HepG2 (cell line): ENCODE data around the gene CDK6. TPM values are rescaled to one million over a fixed set of nuclear protein-coding genes. Genes with fewer than 3 reads are reported as not detected.

Experiments
- CREM ChIP-seq, 2 experiments: sonication (generic) in 1 of 2; formaldehyde crosslinking in 1 of 2; IDR thresholded peaks; 2 replicates each; pipeline versions ENCODE4 v1.4.0 to v1.6.1; 2016 to 2020; ENCODE audit warnings: antibody characterized with exemption in 1 of 2, mild to moderate bottlenecking in 1 of 2, missing genetic modification reagents in 1 of 2
- HES4 ChIP-seq: sonication (generic); formaldehyde crosslinking; IDR thresholded peaks from 2 replicates; pipeline ENCODE4 v1.9.0; 2021; ENCODE audit warnings: mild to moderate bottlenecking, missing genetic modification reagents, borderline replicate concordance
- HIC2 ChIP-seq: sonication (generic); formaldehyde crosslinking; IDR thresholded peaks from 2 replicates; pipeline ENCODE4 v1.9.0; 2022; ENCODE audit warnings: low read depth, missing genetic modification reagents
- KAT8 ChIP-seq: IDR thresholded peaks from 2 replicates; pipeline ENCODE4 v1.6.1; 2016; ENCODE audit warnings: missing genetic modification reagents, missing compliant biosample characterization
- MEF2D ChIP-seq: sonication (generic); formaldehyde crosslinking; IDR thresholded peaks from 2 replicates; pipeline ENCODE4 v1.5.1; 2020; ENCODE audit warnings: mild to moderate bottlenecking, missing genetic modification reagents
- MTA3 ChIP-seq: sonication (generic); formaldehyde crosslinking; IDR thresholded peaks from 2 replicates; pipeline ENCODE4 v1.4.0; 2020; ENCODE audit warnings: missing genetic modification reagents
- NFIC ChIP-seq: IDR thresholded peaks from 2 replicates; pipeline ENCODE4 v1.6.1; 2012; ENCODE audit warnings: mild to moderate bottlenecking, low read length, inconsistent platforms
- NR2F6 ChIP-seq, 2 experiments: IDR thresholded peaks; 2 replicates each; pipeline ENCODE4 v1.6.1; 2016; ENCODE audit warnings: antibody characterized with exemption in 1 of 2, mild to moderate bottlenecking in 1 of 2
- PAX8 ChIP-seq: sonication (generic); formaldehyde crosslinking; IDR thresholded peaks from 2 replicates; pipeline ENCODE4 v1.8.0; 2022; ENCODE audit warnings: mild to moderate bottlenecking, missing genetic modification reagents, borderline replicate concordance
- SIX1 ChIP-seq: sonication (generic); formaldehyde crosslinking; IDR thresholded peaks from 2 replicates; pipeline ENCODE4 v1.4.0; 2020; ENCODE audit warnings: missing genetic modification reagents, borderline replicate concordance
- SP140L ChIP-seq: sonication (generic); formaldehyde crosslinking; IDR thresholded peaks from 2 replicates; pipeline ENCODE4 v1.4.0; 2020; ENCODE audit warnings: missing genetic modification reagents, borderline replicate concordance
- TCF7 ChIP-seq: sonication (generic); IDR thresholded peaks from 2 replicates; pipeline ENCODE4 v1.6.1; 2016; ENCODE audit warnings: antibody characterized with exemption, low read depth
- THAP11 ChIP-seq: IDR thresholded peaks from 2 replicates; pipeline ENCODE4 v1.6.1; 2016; ENCODE audit warnings: missing biosample characterization, missing genetic modification reagents
- TP53 ChIP-seq: sonication (generic); formaldehyde crosslinking; conservative IDR thresholded peaks from 2 replicates; pipeline ENCODE4 v1.4.0; 2020; ENCODE audit warnings: missing genetic modification reagents
- XRCC5 ChIP-seq: fragments of 200-400 bp; formaldehyde crosslinking; optimal IDR thresholded peaks from 2 replicates; pipeline ENCODE3; 2017; ENCODE audit warnings: mild to moderate bottlenecking, low read length
- ZNF232 ChIP-seq: sonication (generic); formaldehyde crosslinking; IDR thresholded peaks from 2 replicates; pipeline ENCODE4 v1.4.0; 2020; ENCODE audit warnings: missing genetic modification reagents, borderline replicate concordance
- ZNF317 ChIP-seq: sonication (generic); formaldehyde crosslinking; IDR thresholded peaks from 2 replicates; pipeline ENCODE4 v1.5.0; 2020; ENCODE audit warnings: mild to moderate bottlenecking, missing genetic modification reagents
- ZNF362 ChIP-seq: sonication (generic); formaldehyde crosslinking; IDR thresholded peaks from 2 replicates; pipeline ENCODE4 v1.4.0; 2020; ENCODE audit warnings: missing genetic modification reagents, mild to moderate bottlenecking, borderline replicate concordance
- ZNF430 ChIP-seq: sonication (generic); formaldehyde crosslinking; IDR thresholded peaks from 2 replicates; pipeline ENCODE4 v1.9.0; 2021; ENCODE audit warnings: mild to moderate bottlenecking, missing genetic modification reagents
- ZNF496 ChIP-seq: sonication (generic); formaldehyde crosslinking; IDR thresholded peaks from 2 replicates; pipeline ENCODE4 v1.8.1; 2023; ENCODE audit warnings: mild to moderate bottlenecking, moderate library complexity, missing genetic modification reagents; ENCODE audit not compliant: insufficient replicate concordance
- ZNF614 ChIP-seq: IDR thresholded peaks from 2 replicates; pipeline ENCODE4 v1.6.1; 2018; ENCODE audit warnings: missing biosample characterization, missing genetic modification reagents, inconsistent platforms, borderline replicate concordance
- ZNF660 ChIP-seq: sonication (generic); formaldehyde crosslinking; IDR thresholded peaks from 2 replicates; pipeline ENCODE4 v1.5.1; 2020; ENCODE audit warnings: mild to moderate bottlenecking, low read depth, missing genetic modification reagents, borderline replicate concordance
- polyA plus RNA-seq, 8 experiments: library from polyadenylated mRNA; depleted of rRNA in 3 of 8; stranded (reverse) in 7 of 8; unstranded in 1 of 8; fragments of >200 nt; fragmentation: Illumina TruSeq in 4 of 8; extraction: Trizol in 4 of 8; gene quantifications; 2 replicates each; pipeline versions ENCODE4 v1.2.1 to v1.2.3, GENCODE V29; 2011 to 2016; ENCODE audit warnings: low read depth in 4 of 8, missing spikeins in 1 of 8, mixed read lengths in 1 of 8; ENCODE audit not compliant: insufficient read depth in 1 of 8
- total RNA-seq, 5 experiments: library from RNA; depleted of rRNA; stranded (reverse); fragments of >200 nt; fragmentation: Illumina TruSeq; extraction: Trizol; gene quantifications; 2 replicates each; pipeline ENCODE4 v1.2.3, GENCODE V29; 2016; ENCODE audit warnings: low read depth in 1 of 5
- TF ChIP-seq, protein P1 (sequence below): IDR thresholded peaks from 2 replicates; pipeline ENCODE4 v1.6.1; 2016; ENCODE audit warnings: low read depth
- TF ChIP-seq, protein P2 (sequence below): IDR thresholded peaks from 2 replicates; pipeline ENCODE4 v1.6.1; 2016
- TF ChIP-seq, protein P3 (sequence below): sonication (generic); IDR thresholded peaks from 2 replicates; pipeline ENCODE4 v1.6.1; 2016; ENCODE audit warnings: low read depth, borderline replicate concordance

Gene CDK6
- total and polyA plus RNA-seq, 2 of the 13 experiments (the other 11 are each of a cell fraction or from before 2014, with no cell fraction given), result 34.6 to 90.8 TPM

DNA sequence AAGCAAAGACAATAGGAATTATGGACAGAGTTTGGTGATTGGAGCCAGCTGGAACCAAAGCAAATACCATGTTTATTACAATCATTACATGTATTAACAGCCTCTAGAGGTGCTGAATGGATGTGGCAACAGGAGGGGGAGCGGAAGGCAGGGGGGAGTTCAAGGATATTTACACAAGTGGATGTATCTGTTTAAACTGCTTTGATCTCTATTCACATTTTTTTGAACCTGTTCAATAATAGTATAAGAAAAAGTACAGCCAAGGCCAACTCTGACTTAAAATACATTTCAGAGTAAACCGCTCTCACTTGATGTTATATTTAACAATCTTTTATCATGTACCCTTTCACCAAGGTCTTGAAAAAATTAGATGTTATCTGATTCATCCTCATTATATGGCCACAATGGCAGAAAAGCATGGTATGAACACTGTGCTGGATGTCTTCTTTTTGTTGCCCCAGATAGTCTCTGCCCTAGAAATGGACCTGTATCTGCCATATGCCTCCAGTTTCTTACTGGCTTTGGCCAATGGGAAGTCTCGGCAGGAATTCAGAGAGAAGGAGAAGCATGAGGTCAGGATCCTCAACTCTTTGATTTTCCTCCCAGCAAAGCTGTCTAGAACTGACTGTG lies 158.0 kb downstream of the CDK6 start (continued):
- TF ChIP-seq, protein P1, sequence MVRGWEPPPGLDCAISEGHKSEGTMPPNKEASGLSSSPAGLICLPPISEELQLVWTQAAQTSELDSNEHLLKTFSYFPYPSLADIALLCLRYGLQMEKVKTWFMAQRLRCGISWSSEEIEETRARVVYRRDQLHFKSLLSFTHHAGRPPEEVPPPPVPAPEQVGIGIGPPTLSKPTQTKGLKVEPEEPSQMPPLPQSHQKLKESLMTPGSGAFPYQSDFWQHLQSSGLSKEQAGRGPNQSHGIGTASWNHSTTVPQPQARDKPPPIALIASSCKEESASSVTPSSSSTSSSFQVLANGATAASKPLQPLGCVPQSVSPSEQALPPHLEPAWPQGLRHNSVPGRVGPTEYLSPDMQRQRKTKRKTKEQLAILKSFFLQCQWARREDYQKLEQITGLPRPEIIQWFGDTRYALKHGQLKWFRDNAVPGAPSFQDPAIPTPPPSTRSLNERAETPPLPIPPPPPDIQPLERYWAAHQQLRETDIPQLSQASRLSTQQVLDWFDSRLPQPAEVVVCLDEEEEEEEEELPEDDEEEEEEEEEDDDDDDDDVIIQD (CRISPR knock-in tag), result peak; percentile 86
- TF ChIP-seq TCF7, result peak; percentile 100
- no peak for TF ChIP-seq ZNF496 (CRISPR knock-in tag)
- peak; percentile 97 for TF ChIP-seq CREM (IDR thresholded peaks at IDR 0.05)
- no peak for TF ChIP-seq CREM (CRISPR knock-in tag; IDR thresholded peaks at IDR 0.05)
- TF ChIP-seq TP53 (CRISPR knock-in tag), result peak; percentile 83; the same call in 1 of the 2 replicates
- TF ChIP-seq NR2F6 (IDR thresholded peaks at IDR 0.05), result peak; percentile 93
- peak; percentile 89 for TF ChIP-seq NR2F6 (CRISPR knock-in tag; IDR thresholded peaks at IDR 0.05)
- TF ChIP-seq, protein P2, sequence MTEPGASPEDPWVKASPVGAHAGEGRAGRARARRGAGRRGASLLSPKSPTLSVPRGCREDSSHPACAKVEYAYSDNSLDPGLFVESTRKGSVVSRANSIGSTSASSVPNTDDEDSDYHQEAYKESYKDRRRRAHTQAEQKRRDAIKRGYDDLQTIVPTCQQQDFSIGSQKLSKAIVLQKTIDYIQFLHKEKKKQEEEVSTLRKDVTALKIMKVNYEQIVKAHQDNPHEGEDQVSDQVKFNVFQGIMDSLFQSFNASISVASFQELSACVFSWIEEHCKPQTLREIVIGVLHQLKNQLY, result 0 out of 2 replicates have a peak, but pooled peaks have one; percentile 58
- no peak for TF ChIP-seq HES4
- TF ChIP-seq ZNF232 (CRISPR knock-in tag), result peak; percentile 72; the same call in 1 of the 2 replicates
- no peak for TF ChIP-seq HIC2 (CRISPR knock-in tag)
- peak; percentile 75 for TF ChIP-seq SIX1 (CRISPR knock-in tag)
- TF ChIP-seq PAX8 (CRISPR knock-in tag), result no peak
- 0 out of 2 replicates have a peak, but pooled peaks have one; percentile 35 for TF ChIP-seq ZNF317 (CRISPR knock-in tag)
- TF ChIP-seq ZNF614 (CRISPR knock-in tag), result peak; percentile 72; the same call in 1 of the 2 replicates
- TF ChIP-seq ZNF660 (CRISPR knock-in tag), result no peak
- peak; percentile 95 for TF ChIP-seq ZNF362 (CRISPR knock-in tag)
- TF ChIP-seq, protein P3, sequence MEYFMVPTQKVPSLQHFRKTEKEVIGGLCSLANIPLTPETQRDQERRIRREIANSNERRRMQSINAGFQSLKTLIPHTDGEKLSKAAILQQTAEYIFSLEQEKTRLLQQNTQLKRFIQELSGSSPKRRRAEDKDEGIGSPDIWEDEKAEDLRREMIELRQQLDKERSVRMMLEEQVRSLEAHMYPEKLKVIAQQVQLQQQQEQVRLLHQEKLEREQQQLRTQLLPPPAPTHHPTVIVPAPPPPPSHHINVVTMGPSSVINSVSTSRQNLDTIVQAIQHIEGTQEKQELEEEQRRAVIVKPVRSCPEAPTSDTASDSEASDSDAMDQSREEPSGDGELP, result peak; percentile 96
- no peak for TF ChIP-seq MTA3 (CRISPR knock-in tag)
- peak; percentile 95 for TF ChIP-seq MEF2D (CRISPR knock-in tag)
- TF ChIP-seq SP140L (CRISPR knock-in tag), result peak; percentile 54; the same call in 1 of the 2 replicates
- TF ChIP-seq NFIC, result peak; percentile 97
- peak; percentile 80 for TF ChIP-seq KAT8
- TF ChIP-seq ZNF430 (CRISPR knock-in tag), result peak; percentile 59; the same call in 1 of the 2 replicates
- no peak for TF ChIP-seq XRCC5
- peak; percentile 72 for TF ChIP-seq THAP11 (CRISPR knock-in tag)
